HK-2 (cell line): ENCODE measurements around the gene CSTPP1.
"Not testable (repeated sequence)": the region's sequence is repeated elsewhere in the genome, so short reads cannot be mapped to it uniquely, and the experiment has no call there.

Experiments
- DNase-seq: peaks from one replicate; pipeline ENCODE4 v3.0.0-alpha.2; 2018; ENCODE audit not compliant: unreplicated experiment

The CSTPP1 gene

DNA sequence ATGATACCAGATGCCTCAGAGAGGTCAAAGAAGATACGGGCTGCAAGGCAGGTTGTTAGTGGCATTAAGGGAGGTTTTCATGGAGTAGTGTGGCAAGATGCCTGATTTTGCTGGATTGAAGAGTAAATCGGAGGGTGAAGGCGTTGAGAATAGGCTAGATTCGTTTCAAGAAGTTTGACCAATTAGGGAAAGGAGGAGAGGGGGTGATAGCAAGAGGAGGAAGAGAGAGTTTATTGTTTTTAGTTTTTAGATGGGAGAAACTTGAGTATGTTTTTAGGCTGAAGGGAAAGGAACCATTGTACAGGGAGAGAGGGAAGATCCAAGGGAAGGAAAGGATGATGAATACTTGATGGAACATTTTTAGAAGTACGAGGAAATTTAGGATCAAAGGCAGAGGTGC, 16.5 kb downstream of the CSTPP1 start:
- DNase-seq = no peak

- DNase-seq = no peak
These were observed 22.2 kb downstream of the CSTPP1 start for GRCh38 chr11:46958777-46959176.

GRCh38 chr11:46961041-46961440, 24.5 kb downstream of the CSTPP1 start:
- DNase-seq = no peak

- not testable (repeated sequence) for DNase-seq
These were observed 25.3 kb downstream of the CSTPP1 start for GRCh38 chr11:46961886-46962285.

DNA sequence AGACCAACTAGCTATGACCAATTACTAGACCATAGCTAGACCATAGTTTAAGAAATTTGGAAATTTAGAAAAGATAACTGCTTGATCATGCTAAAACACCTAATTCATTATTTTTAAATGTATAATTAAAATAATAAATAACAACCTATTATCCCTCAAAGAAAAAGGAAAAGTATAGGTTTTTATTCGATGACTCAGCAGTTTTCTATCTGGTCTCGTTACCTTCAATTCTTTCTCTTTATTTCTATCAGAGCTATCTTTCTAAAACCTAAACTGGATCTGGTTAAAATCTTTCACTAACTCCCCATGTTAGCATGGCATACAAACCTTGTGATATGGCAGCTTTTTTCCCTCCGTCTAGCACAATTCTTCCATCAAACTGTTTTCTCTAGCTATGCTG, 27.3 kb downstream of the CSTPP1 start:
- no peak for DNase-seq

- DNase-seq = no peak
These were observed 30.2 kb downstream of the CSTPP1 start for GRCh38 chr11:46966773-46967172.

DNA sequence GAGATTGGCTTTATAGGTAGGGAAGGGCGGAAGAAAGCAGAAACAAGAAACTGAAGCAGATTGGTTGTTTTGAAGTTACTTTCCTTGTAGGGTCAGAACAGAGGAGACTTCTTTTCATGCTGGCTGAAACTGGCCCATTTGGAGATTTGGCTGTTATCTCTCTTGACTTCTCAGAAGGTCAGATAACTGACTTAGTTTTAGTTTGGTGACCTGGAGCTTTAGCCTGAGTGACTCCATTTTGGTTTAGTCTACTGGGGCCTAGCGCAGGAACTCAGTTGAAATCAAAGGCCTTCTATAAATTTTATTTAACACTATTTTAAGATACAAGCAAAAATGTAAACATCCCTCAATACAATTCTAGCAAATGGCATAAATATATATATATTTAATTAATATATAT, 31.4 kb downstream of the CSTPP1 start:
- no peak for DNase-seq

- no peak for DNase-seq
These were observed 32.8 kb downstream of the CSTPP1 start for GRCh38 chr11:46969379-46969778.

GRCh38 chr11:46970913-46971625, 34.5 kb downstream of the CSTPP1 start:
- DNase-seq = no peak

DNA sequence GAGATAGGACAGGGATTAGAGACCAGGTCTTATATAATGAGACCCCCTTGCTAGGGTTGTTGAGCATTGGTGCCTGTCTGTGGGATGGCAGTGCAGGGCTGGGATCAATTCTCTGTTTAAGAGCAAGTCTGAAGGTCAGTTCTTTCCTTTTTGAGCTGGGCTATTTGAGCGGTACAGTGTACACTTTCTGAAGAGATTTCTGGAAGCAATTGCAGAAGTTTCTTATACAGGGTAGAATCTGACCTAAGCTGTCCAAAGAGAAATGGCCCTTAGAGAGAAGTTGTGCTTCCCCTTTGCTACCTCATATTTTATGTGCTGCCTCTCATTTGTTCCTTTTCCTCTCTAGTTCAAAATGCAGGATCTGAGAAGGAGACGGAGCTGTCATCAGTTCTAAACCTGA, 35.8 kb downstream of the CSTPP1 start:
- DNase-seq = no peak

DNA sequence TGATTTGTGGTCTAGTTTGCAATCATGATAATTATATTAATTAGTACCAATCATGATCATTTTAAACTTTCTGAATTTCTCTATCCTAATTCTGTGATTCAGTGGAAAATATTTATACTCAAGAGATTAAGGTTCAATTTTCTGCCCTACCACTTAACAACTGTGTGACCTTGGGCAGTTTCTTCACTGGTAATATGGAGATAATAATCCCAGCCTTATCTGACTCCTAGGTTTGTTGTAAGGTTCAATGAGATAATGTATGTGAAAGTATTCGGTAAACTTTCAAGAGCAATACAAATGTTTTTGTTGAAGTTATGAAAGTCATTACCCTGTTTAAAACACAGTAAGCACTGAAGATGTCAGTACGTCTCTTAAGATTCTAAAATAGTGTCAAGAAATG, 36.3 kb downstream of the CSTPP1 start:
- DNase-seq = no peak

DNA sequence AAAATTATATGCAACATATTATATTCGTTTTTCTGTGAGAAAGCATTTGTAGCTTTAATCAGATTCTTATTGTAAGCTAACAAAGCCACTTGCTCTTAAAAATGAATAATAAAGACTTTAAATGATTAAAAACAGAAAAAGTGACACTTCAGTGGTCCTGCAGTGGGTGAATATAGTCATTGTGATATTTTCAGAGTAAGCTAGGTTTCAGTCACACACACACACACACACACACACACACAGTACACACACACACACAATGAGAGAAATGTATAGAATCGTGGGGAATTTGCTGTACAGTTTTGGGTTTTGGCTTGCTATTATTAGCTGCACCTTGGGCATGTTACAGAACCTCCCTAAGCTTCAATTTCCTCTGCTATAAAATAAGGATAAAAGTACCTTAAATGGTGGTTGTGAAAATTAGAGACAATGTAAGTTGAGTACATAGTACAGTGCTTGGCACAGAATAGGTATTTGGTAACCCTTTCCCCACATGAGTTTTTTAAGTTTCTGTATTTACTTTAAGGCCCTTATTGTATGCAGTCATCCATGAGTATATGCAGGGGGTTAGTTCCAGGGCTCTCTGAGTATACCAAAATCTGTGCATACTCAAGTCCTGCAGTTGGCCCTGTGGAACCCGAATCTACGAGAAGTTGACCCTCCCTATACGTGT, 39.8 kb downstream of the CSTPP1 start:
- no peak for DNase-seq

- no peak for DNase-seq
These were observed 40.7 kb downstream of the CSTPP1 start for GRCh38 chr11:46977038-46977813.

- no peak for DNase-seq
These were observed 41.5 kb downstream of the CSTPP1 start for GRCh38 chr11:46978005-46978491.

DNA sequence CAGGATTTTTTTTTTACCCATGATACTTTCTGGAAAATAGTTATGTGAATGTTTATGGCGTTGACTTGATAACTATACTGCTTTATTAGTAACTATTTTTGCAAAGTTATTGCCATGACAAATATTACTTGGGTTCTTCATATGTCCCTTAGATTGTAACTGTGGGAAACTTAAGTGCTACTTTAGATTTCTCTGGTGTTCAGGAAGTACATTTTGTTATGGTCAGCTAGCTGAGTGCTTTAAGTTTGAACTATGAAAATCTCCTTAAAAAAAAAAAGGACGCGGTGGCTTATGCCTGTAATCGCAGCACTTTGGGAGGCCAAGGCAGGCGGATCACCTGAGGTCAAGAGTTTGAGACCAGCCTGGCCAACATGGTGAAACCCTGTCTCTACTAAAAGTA, 42.8 kb downstream of the CSTPP1 start:
- no peak for DNase-seq

DNA sequence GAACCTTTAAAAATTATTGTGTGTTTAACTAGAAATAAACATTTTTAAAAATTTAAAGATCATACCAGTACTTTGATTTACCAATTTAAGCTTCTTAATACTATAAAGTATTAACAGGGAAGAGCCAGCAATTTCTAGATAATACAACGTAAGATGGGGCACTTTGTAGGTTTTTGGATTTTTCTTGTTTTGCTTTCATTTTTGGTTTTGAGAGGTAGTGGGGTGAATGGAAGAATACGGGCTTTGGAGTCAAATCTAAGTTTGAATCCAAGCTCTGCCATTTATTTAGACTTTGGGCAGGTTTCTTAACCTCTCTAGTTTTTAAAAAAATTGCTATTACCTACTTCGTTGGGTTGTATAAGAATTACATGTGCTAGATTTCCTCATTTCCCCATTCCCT, 44.9 kb downstream of the CSTPP1 start:
- no peak for DNase-seq

GRCh38 chr11:46982797-46983452, 46.4 kb downstream of the CSTPP1 start:
- no peak for DNase-seq

GRCh38 chr11:46983598-46983997, 47.0 kb downstream of the CSTPP1 start:
- DNase-seq = no peak

DNA sequence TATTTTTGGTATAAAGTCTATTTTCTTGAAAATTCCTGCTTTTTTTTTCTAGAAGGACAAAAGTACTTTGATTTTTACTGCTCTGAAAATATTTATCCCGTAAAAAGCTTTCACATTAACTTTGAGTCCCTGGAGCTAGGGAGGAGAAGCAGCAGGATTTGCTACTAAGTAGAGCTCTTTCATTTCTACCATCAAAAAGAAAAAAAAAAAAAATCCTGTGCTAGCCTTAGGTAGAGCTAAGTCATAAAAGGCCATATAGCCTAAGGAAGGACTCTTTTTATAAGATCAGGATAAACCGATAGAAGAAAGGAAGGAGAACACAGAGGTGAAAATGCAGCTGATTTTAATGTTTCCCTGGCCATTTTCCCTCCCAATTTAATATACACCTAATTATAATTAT, 48.0 kb downstream of the CSTPP1 start:
- no peak for DNase-seq

DNA sequence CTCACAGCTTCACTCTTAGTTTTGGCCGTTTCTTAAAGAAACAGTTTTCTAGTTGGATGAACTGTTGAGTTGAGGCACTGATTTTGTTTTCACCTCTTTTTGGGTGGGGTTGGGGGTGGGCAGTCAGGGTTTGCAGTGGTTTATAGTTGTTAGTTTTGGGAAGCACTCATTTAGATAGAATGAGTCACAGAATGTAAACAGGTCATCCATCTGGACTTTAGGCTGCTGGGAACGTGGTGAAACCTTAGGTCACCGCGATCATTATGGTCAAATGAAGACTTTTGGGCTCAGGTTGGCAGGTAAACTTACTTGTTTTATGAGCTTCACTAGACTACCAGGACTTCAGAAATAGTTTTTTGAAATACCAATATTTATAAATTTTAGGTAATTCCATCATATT, 48.4 kb downstream of the CSTPP1 start:
- DNase-seq = no peak

GRCh38 chr11:46987183-46987582, 50.6 kb downstream of the CSTPP1 start:
- DNase-seq = no peak

DNA sequence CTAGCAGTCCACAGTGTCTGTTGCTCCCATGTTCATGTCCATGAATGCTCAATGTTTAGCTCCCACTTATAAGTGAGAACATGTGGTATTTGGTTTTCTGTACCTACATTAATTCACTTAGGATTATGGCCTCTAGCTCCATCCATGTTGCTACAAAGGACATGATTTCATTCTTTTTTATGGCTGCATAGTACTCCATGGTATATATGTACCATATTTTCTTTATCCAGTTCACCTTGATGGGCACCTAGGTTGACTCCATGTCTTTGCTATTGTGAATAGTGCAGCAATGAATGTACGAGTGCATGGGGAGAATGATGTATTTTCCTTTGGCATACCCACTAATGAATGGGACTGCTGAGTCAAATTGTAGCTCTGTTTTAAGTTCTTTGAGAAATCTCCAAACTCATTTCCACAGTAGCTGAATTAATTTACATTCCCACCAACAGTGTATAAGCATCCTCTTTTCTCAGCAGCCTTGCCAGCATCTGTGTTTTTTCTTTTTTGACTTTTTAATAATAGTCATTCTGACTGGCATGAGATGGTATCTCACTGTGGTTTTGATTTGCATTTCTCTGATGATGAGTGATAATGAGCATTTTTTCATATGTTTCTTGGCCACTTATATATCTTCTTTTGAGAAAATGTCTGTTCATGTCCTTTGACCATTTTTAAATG, 53.4 kb downstream of the CSTPP1 start:
- DNase-seq = not testable (repeated sequence)
